HepG2 (cell line): ENCODE data around the gene AADACL4. TPM values are rescaled to one million over a fixed set of nuclear protein-coding genes. Genes with fewer than 3 reads are reported as not detected.

Experiments
- ARNT2 ChIP-seq: sonication (generic); formaldehyde crosslinking; IDR thresholded peaks from 2 replicates; pipeline ENCODE4 v1.8.0; 2022; ENCODE audit warnings: mild to moderate bottlenecking, low read depth, missing genetic modification reagents, moderate library complexity
- EP300 ChIP-seq, 3 experiments: sonication (generic) in 1 of 3; formaldehyde crosslinking in 1 of 3; IDR thresholded peaks; 2 replicates each; pipeline versions ENCODE4 v1.5.1 to v1.6.1; 2011 to 2020; ENCODE audit warnings: low read depth in 2 of 3, low read length in 2 of 3, borderline replicate concordance in 1 of 3, improper control_type of control experiment in 1 of 3, mild to moderate bottlenecking in 1 of 3, missing genetic modification reagents in 1 of 3, moderate library complexity in 1 of 3
- KDM4B ChIP-seq: sonication (generic); formaldehyde crosslinking; IDR thresholded peaks from 2 replicates; pipeline ENCODE4 v1.4.0; 2020; ENCODE audit warnings: missing genetic modification reagents
- KLF9 ChIP-seq: IDR thresholded peaks from 2 replicates; pipeline ENCODE4 v1.6.1; 2016; ENCODE audit warnings: low read depth
- MAFK ChIP-seq, 2 experiments: IDR thresholded peaks in 1 of 2; conservative IDR thresholded peaks in 1 of 2; 2 replicates each; pipeline ENCODE4 v1.6.1; 2011; ENCODE audit warnings: improper control_type of control experiment in 2 of 2, low read length in 2 of 2
- MBD4 ChIP-seq: IDR thresholded peaks from 2 replicates; pipeline ENCODE4 v1.6.1; 2012; ENCODE audit warnings: low read length, inconsistent platforms, borderline replicate concordance
- RBAK ChIP-seq: sonication (generic); formaldehyde crosslinking; IDR thresholded peaks from 2 replicates; pipeline ENCODE4 v1.5.1; 2020; ENCODE audit warnings: mild to moderate bottlenecking, missing genetic modification reagents
- SOX6 ChIP-seq, 2 experiments: fragments of 450-650 bp in 1 of 2; sonication (generic) in 1 of 2; formaldehyde crosslinking in 1 of 2; IDR thresholded peaks; 2 replicates each; pipeline versions ENCODE4 v1.4.0 to v1.6.1; 2017 to 2020; ENCODE audit warnings: antibody characterized with exemption in 1 of 2, mild to moderate bottlenecking in 1 of 2, missing genetic modification reagents in 1 of 2
- SP5 ChIP-seq: IDR thresholded peaks from 2 replicates; pipeline ENCODE4 v1.6.1; 2016; ENCODE audit warnings: low read depth, borderline replicate concordance
- YY1 ChIP-seq: IDR thresholded peaks from 2 replicates; pipeline ENCODE4 v1.6.1; 2011; ENCODE audit warnings: low read length, low read depth, moderate library complexity, mild to moderate bottlenecking; ENCODE audit not compliant: insufficient read depth, insufficient replicate concordance
- ZBTB26 ChIP-seq: IDR thresholded peaks from 2 replicates; pipeline ENCODE4 v1.6.1; 2016; ENCODE audit warnings: missing compliant biosample characterization, missing genetic modification reagents, borderline replicate concordance
- ZNF124 ChIP-seq: sonication (generic); formaldehyde crosslinking; IDR thresholded peaks from 2 replicates; pipeline ENCODE4 v1.4.0; 2020; ENCODE audit warnings: missing genetic modification reagents
- ZNF136 ChIP-seq: sonication (generic); formaldehyde crosslinking; IDR thresholded peaks from 2 replicates; pipeline ENCODE4 v1.8.1; 2022; ENCODE audit warnings: low read depth, mild to moderate bottlenecking, moderate library complexity, missing genetic modification reagents
- ZNF350 ChIP-seq: sonication (generic); formaldehyde crosslinking; IDR thresholded peaks from 2 replicates; pipeline ENCODE4 v1.4.0; 2020; ENCODE audit warnings: mild to moderate bottlenecking, low read depth, missing genetic modification reagents, borderline replicate concordance
- ZNF451 ChIP-seq: sonication (generic); formaldehyde crosslinking; IDR thresholded peaks from 2 replicates; pipeline ENCODE4 v1.5.0; 2020; ENCODE audit warnings: mild to moderate bottlenecking, missing genetic modification reagents
- ZNF619 ChIP-seq: sonication (generic); formaldehyde crosslinking; IDR thresholded peaks from 2 replicates; pipeline ENCODE4 v1.4.0; 2020; ENCODE audit warnings: mild to moderate bottlenecking, missing genetic modification reagents
- ZNF768 ChIP-seq: sonication (generic); formaldehyde crosslinking; IDR thresholded peaks from 2 replicates; pipeline ENCODE4 v1.4.0; 2020; ENCODE audit warnings: missing genetic modification reagents
- polyA plus RNA-seq, 8 experiments: library from polyadenylated mRNA; depleted of rRNA in 3 of 8; stranded (reverse) in 7 of 8; unstranded in 1 of 8; fragments of >200 nt; fragmentation: Illumina TruSeq in 4 of 8; extraction: Trizol in 4 of 8; gene quantifications; 2 replicates each; pipeline versions ENCODE4 v1.2.1 to v1.2.3, GENCODE V29; 2011 to 2016; ENCODE audit warnings: low read depth in 4 of 8, missing spikeins in 1 of 8, mixed read lengths in 1 of 8; ENCODE audit not compliant: insufficient read depth in 1 of 8
- total RNA-seq, 5 experiments: library from RNA; depleted of rRNA; stranded (reverse); fragments of >200 nt; fragmentation: Illumina TruSeq; extraction: Trizol; gene quantifications; 2 replicates each; pipeline ENCODE4 v1.2.3, GENCODE V29; 2016; ENCODE audit warnings: low read depth in 1 of 5
- TF ChIP-seq, protein P1 (sequence below): sonication (generic); formaldehyde crosslinking; IDR thresholded peaks from 2 replicates; pipeline ENCODE4 v1.5.1; 2020; ENCODE audit warnings: mild to moderate bottlenecking, missing genetic modification reagents, borderline replicate concordance

Gene AADACL4
- total and polyA plus RNA-seq, 2 of the 13 experiments (the other 11 are each of a cell fraction or from before 2014, with no cell fraction given): not detected

DNA sequence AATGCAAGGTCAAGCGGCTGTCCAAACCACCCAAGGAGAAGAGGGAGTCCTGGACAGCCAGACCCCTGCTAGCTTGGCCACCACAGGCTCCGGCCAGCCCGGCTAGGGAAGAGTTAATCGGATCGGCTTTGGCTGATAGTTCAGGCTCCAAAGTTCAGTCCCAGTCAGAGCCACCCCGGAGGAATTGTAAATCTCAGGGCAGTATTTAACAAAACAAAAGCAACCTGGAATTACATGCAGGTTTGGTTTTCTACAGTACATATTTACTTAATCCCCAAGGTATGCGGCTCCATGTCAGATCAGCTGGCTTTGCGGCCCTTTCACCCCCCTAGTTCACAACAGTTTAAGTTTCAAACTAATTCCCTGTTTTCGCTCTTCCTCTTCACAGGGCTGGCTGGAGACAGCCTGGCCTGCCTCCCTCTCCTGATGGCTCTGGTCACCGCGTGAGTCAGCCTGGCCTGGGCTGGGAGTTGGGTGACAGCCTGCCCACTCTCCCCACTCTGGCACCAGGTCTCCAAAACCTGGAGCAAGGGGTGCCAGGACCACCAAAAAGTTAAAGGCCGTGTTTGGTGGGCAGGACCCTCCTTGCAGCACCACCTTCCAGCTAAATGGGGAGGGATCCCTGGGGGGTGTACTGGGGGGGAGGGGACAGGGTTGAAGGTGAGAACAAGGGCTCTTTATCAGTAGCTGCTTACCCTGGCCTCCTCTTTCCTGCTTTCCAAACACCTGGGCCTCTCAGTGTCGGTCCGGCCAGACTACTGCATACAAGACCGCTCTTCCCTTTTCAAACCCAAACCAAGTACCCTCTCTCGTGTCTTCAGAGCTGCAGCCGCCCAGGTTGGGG lies 27.8 kb upstream of the AADACL4 start (continued):
- TF ChIP-seq EP300 (IDR thresholded peaks at IDR 0.05; ENCODE audit: low read depth in 2 of 2, low read length in 2 of 2) (peak; percentile 75 to 93; a peak in 3 of 4 replicates), EP300 (CRISPR knock-in tag; IDR thresholded peaks at IDR 0.05; ENCODE audit: borderline replicate concordance) (peak; percentile 84), KDM4B (CRISPR knock-in tag) (peak; percentile 32; the same call in 1 of the 2 replicates), ZNF768 (CRISPR knock-in tag) (no peak), MAFK (conservative IDR thresholded peaks at IDR 0.05 in 1 of 2, IDR thresholded peaks at IDR 0.05 in 1 of 2; ENCODE audit: low read length in 2 of 2) (no peak), MBD4 (no peak), ZNF451 (CRISPR knock-in tag) (no peak), SP5 (peak; percentile 63), SOX6 (IDR thresholded peaks at IDR 0.05) (no peak), SOX6 (CRISPR knock-in tag; IDR thresholded peaks at IDR 0.05) (peak; percentile 98), RBAK (CRISPR knock-in tag) (no peak), ZBTB26 (CRISPR knock-in tag) (peak; percentile 61; the same call in 1 of the 2 replicates), KLF9 (no peak), ZNF124 (CRISPR knock-in tag) (peak; percentile 65; the same call in 1 of the 2 replicates), ZNF136 (CRISPR knock-in tag) (no peak), ZNF619 (no peak), YY1 (peak; percentile 28), ARNT2 (no peak), ZNF350 (CRISPR knock-in tag) (peak; percentile 22; the same call in 1 of the 2 replicates)
- TF ChIP-seq, protein P1, sequence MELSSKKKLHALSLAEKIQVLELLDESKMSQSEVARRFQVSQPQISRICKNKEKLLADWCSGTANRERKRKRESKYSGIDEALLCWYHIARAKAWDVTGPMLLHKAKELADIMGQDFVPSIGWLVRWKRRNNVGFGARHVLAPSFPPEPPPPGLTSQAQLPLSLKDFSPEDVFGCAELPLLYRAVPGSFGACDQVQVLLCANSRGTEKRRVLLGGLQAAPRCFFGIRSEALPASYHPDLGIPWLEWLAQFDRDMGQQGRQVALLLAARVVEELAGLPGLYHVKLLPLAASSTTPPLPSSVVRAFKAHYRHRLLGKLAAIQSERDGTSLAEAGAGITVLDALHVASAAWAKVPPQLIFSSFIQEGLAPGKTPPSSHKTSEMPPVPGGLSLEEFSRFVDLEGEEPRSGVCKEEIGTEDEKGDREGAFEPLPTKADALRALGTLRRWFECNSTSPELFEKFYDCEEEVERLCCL (CRISPR knock-in tag): no peak; the same call in 1 of the 2 replicates
